HepG2 (cell line): Measurements from ENCODE around the gene MILR1. TPM values are rescaled to one million over a fixed set of nuclear protein-coding genes. Genes with fewer than 3 reads are reported as not detected.

ENCODE experiments used
- ATAC-seq: fragments of 200-7000 bp; cut with Tn5 transposase; 3 replicates; pipeline ENCODE4 v1.9.1; 2020; ENCODE audit warnings: mild to moderate bottlenecking, moderate library complexity
- BruUV-seq: library from RNA; stranded (reverse); fragments of 400-500 nt; replicated peaks from 2 replicates; lab custom pipeline; 2021; lab: Mats Ljungman, UMichigan
- CTCF ChIA-PET: fragments of 300-600 bp; formaldehyde crosslinking; extraction: SDS; loops from one replicate; lab custom pipeline; 2021; ENCODE audit warnings: low total read pairs, inconsistent platforms, low intra/inter-chr PET ratio; lab: Yijun Ruan, JAX
- POLR2A ChIA-PET: fragments of 350-600 bp; sonication (Branson Sonifier 250); formaldehyde crosslinking; loops from one replicate; lab custom pipeline; 2020; ENCODE audit warnings: antibody characterized with exemption, inconsistent platforms; lab: Yijun Ruan, JAX
- DNase-seq: peaks from one replicate; pipeline ENCODE4 v3.0.0-alpha.2; 2015; ENCODE audit warnings: low spot score
- FAIRE-seq: peaks from 3 replicates; lab custom pipeline; 2011; peaks lifted over from hg19 to GRCh38; lab: Jason Lieb, UNC
- H2AFZ ChIP-seq: one replicate; pipeline ENCODE4 v1.6.1; 2011; ENCODE audit warnings: low read length, inconsistent platforms
- H3K27ac ChIP-seq: fragments of 300-600 bp; 3 replicates; pipeline ENCODE4 v1.8.0; 2011; ENCODE audit warnings: mixed run types, mild to moderate bottlenecking, mixed read lengths, low read length, inconsistent platforms; ENCODE audit not compliant: insufficient read depth; ENCODE audit errors: extremely low read length
- H3K27me3 ChIP-seq, 2 experiments: fragments of 200-600 bp in 1 of 2; 2 replicates in 1 of 2; 3 replicates in 1 of 2; pipeline versions ENCODE4 v1.6.0 to v1.8.0; 2011; ENCODE audit warnings: low read length in 2 of 2, mild to moderate bottlenecking in 2 of 2, moderate library complexity in 2 of 2, inconsistent platforms in 1 of 2; ENCODE audit not compliant: insufficient read depth in 2 of 2, control insufficient read depth in 1 of 2
- H3K36me3 ChIP-seq, 2 experiments: fragments of 200-600 bp in 1 of 2; replicated peaks in 1 of 2; 2 replicates in 1 of 2; 3 replicates in 1 of 2; pipeline versions ENCODE4 v1.5.1 to v1.8.0; 2011; ENCODE audit warnings: low read length in 2 of 2, inconsistent platforms in 1 of 2; ENCODE audit not compliant: insufficient read depth in 2 of 2, control insufficient read depth in 1 of 2
- H3K4me1 ChIP-seq: 2 replicates; pipeline ENCODE4 v1.5.1; 2012; ENCODE audit warnings: low read length, inconsistent platforms; ENCODE audit not compliant: insufficient read depth
- H3K4me2 ChIP-seq: 2 replicates; pipeline ENCODE4 v1.6.0; 2011; ENCODE audit warnings: low read depth, low read length, inconsistent platforms
- H3K4me3 ChIP-seq, 3 experiments: fragments of 200-600 bp in 1 of 3; sonication (generic), shearing (Covaris generic) in 1 of 3; replicated peaks in 1 of 3; 2 replicates each; pipeline ENCODE4 v1.5.1; 2011 to 2016; ENCODE audit warnings: low read length in 3 of 3, inconsistent platforms in 2 of 3, low read depth in 2 of 3, mild to moderate bottlenecking in 2 of 3, control low read depth in 1 of 3, mixed read lengths in 1 of 3; ENCODE audit not compliant: insufficient read depth in 1 of 3
- H3K79me2 ChIP-seq: one replicate; pipeline ENCODE4 v1.6.1; 2011; ENCODE audit warnings: low read length, inconsistent platforms; ENCODE audit not compliant: insufficient read depth
- H3K9ac ChIP-seq: 2 replicates; pipeline ENCODE4 v1.6.0; 2011; ENCODE audit warnings: mild to moderate bottlenecking, low read depth, low read length, inconsistent platforms; ENCODE audit not compliant: insufficient read depth
- H3K9me3 ChIP-seq: 2 replicates; pipeline ENCODE4 v1.5.1; 2012; ENCODE audit warnings: mild to moderate bottlenecking, low read length
- H4K20me1 ChIP-seq: 2 replicates; pipeline ENCODE4 v1.6.0; 2011; ENCODE audit warnings: inconsistent platforms, mild to moderate bottlenecking, low read length, moderate library complexity; ENCODE audit not compliant: insufficient read depth
- ATF7 ChIP-seq, 2 experiments: fragments of 450-650 bp in 1 of 2; sonication (generic) in 1 of 2; formaldehyde crosslinking in 1 of 2; IDR thresholded peaks; 2 replicates each; pipeline versions ENCODE4 v1.4.0 to v1.6.1; 2016 to 2020; ENCODE audit warnings: antibody characterized with exemption in 1 of 2, mild to moderate bottlenecking in 1 of 2, missing genetic modification reagents in 1 of 2
- CEBPB ChIP-seq: IDR thresholded peaks from 2 replicates; pipeline ENCODE4 v1.6.1; 2011; ENCODE audit warnings: low read depth, low read length, improper control_type of control experiment, borderline replicate concordance
- EED ChIP-seq: sonication (generic); formaldehyde crosslinking; IDR thresholded peaks from 2 replicates; pipeline ENCODE4 v1.5.0; 2020; ENCODE audit warnings: mild to moderate bottlenecking, missing genetic modification reagents
- ELF4 ChIP-seq: sonication (generic); formaldehyde crosslinking; IDR thresholded peaks from 2 replicates; pipeline ENCODE4 v1.5.0; 2020; ENCODE audit warnings: missing genetic modification reagents, mild to moderate bottlenecking, moderate library complexity, borderline replicate concordance
- HDAC2 ChIP-seq: sonication (generic); formaldehyde crosslinking; IDR thresholded peaks from 2 replicates; pipeline ENCODE4 v1.4.0; 2020; ENCODE audit warnings: missing genetic modification reagents
- ISX ChIP-seq: sonication (generic); formaldehyde crosslinking; conservative IDR thresholded peaks from 2 replicates; pipeline ENCODE4 v1.5.0; 2020; ENCODE audit warnings: missing genetic modification reagents
- MAFK ChIP-seq, 2 experiments: IDR thresholded peaks in 1 of 2; conservative IDR thresholded peaks in 1 of 2; 2 replicates each; pipeline ENCODE4 v1.6.1; 2011; ENCODE audit warnings: improper control_type of control experiment in 2 of 2, low read length in 2 of 2
- MEIS1 ChIP-seq: sonication (generic); formaldehyde crosslinking; IDR thresholded peaks from 2 replicates; pipeline ENCODE4 v1.9.0; 2021; ENCODE audit warnings: mild to moderate bottlenecking, missing genetic modification reagents, moderate library complexity, borderline replicate concordance
- MXI1 ChIP-seq: IDR thresholded peaks from 3 replicates; pipeline ENCODE4 v1.6.1; 2012; ENCODE audit warnings: low read depth, low read length, inconsistent platforms, borderline replicate concordance
- POGZ ChIP-seq: sonication (generic); formaldehyde crosslinking; IDR thresholded peaks from 2 replicates; pipeline ENCODE4 v1.4.0; 2020; ENCODE audit warnings: mild to moderate bottlenecking, missing genetic modification reagents
- RBFOX2 ChIP-seq: fragments of 200-400 bp; formaldehyde crosslinking; IDR thresholded peaks from 2 replicates; pipeline ENCODE4 v1.6.1; 2017; ENCODE audit warnings: low read depth, mild to moderate bottlenecking, low read length
- REXO4 ChIP-seq: sonication (generic); formaldehyde crosslinking; IDR thresholded peaks from 2 replicates; pipeline ENCODE4 v1.8.0; 2022; ENCODE audit warnings: missing genetic modification reagents, mild to moderate bottlenecking, borderline replicate concordance
- ZNF234 ChIP-seq: sonication (generic); formaldehyde crosslinking; conservative IDR thresholded peaks from 2 replicates; pipeline ENCODE4 v1.5.1; 2020; ENCODE audit warnings: mild to moderate bottlenecking, missing genetic modification reagents
- ZNF251 ChIP-seq: sonication (generic); formaldehyde crosslinking; IDR thresholded peaks from 2 replicates; pipeline ENCODE4 v1.9.0; 2021; ENCODE audit warnings: mild to moderate bottlenecking, missing genetic modification reagents
- ZNF563 ChIP-seq: sonication (generic); formaldehyde crosslinking; IDR thresholded peaks from 2 replicates; pipeline ENCODE4 v1.8.0; 2022; ENCODE audit warnings: mild to moderate bottlenecking, moderate library complexity, missing genetic modification reagents
- ZNF678 ChIP-seq: sonication (generic); formaldehyde crosslinking; IDR thresholded peaks from 2 replicates; pipeline ENCODE4 v1.4.0; 2020; ENCODE audit warnings: mild to moderate bottlenecking, missing genetic modification reagents
- WGBS: methylation state at CpG from one replicate; pipeline ENCODE4 v1.1.6; 2017; ENCODE audit warnings: low lambda C conversion rate; 5-methylcytosine and 5-hydroxymethylcytosine counted together
- in situ Hi-C: cut with HindIII; loops from 2 replicates; pipeline ENCODE4 v1.10.0; 2017; ENCODE audit warnings: low pct_unique_long_range_greater_than_20kb; ENCODE audit not compliant: extremely low pct_ligation_motif_present
- intact Hi-C: fragments of 100-400 bp; cut with micrococcal nuclease; formaldehyde crosslinking; loops from one replicate; pipeline ENCODE4 v1.10.0; 2022; ENCODE audit not compliant: unreplicated experiment
- polyA plus RNA-seq, 8 experiments: library from polyadenylated mRNA; depleted of rRNA in 3 of 8; stranded (reverse) in 7 of 8; unstranded in 1 of 8; fragments of >200 nt; fragmentation: Illumina TruSeq in 4 of 8; extraction: Trizol in 4 of 8; gene quantifications; 2 replicates each; pipeline versions ENCODE4 v1.2.1 to v1.2.3, GENCODE V29; 2011 to 2016; ENCODE audit warnings: low read depth in 4 of 8, missing spikeins in 1 of 8, mixed read lengths in 1 of 8; ENCODE audit not compliant: insufficient read depth in 1 of 8
- total RNA-seq, 5 experiments: library from RNA; depleted of rRNA; stranded (reverse); fragments of >200 nt; fragmentation: Illumina TruSeq; extraction: Trizol; gene quantifications; 2 replicates each; pipeline ENCODE4 v1.2.3, GENCODE V29; 2016; ENCODE audit warnings: low read depth in 1 of 5
- TF ChIP-seq, protein P1 (sequence below): sonication (generic); formaldehyde crosslinking; IDR thresholded peaks from 2 replicates; pipeline ENCODE4 v1.8.1; 2023; ENCODE audit warnings: mild to moderate bottlenecking, missing genetic modification reagents
- TF ChIP-seq, protein P2 (sequence below): IDR thresholded peaks from 2 replicates; pipeline ENCODE4 v1.6.1; 2016; ENCODE audit warnings: low read depth
- TF ChIP-seq, protein P3 (sequence below): sonication (generic); formaldehyde crosslinking; IDR thresholded peaks from 2 replicates; pipeline ENCODE4 v1.8.1; 2023; ENCODE audit warnings: missing genetic modification reagents, mild to moderate bottlenecking, borderline replicate concordance

The MILR1 gene
- total and polyA plus RNA-seq, 2 of the 13 experiments (the other 11 are each of a cell fraction or from before 2014, with no cell fraction given): 0.27 to 1.7 TPM

DNA sequence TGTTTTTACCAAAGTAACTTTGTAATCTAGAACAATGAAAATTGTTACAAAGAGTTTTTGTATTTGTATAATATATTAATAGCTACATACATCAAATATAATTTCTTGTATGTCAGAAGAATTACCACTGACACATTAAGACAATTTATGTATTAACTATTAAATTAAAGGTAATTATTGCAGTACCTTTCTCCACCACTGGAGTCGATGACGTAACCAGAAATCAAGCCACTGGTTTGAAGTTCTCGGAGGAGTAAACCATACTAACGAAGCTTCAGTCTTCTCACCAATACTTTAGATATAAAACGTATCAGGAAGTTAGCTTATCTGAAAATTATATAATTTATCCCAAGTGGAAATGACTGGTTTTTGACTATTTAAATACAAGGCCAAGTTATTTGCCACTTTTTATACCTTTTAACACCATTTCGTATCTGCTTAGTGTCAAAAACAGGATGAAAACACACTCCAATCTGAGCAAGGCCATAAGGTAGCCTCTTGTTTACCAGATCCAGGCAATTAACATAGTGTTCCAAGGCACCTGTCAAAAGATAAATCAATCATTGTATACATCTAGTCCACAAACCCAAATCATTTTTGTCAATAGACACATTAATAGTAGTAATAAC is 43.7 kb downstream of the MILR1 start:
- no peak for DNase-seq
- Histone ChIP-seq H3K9ac (no peak overlapping the region), H3K27ac (no peak overlapping the region), H3K9me3 (no peaks in the 10 kb centered on the region), H3K4me1 (peaks cover 30% of the 10 kb centered on the region), H3K4me3 (no peak overlapping the region), H2AFZ (no peak overlapping the region), H3K79me2 (peaks cover 33% of the 10 kb centered on the region), H3K27me3 (no peaks in the 10 kb centered on the region; a peak in 1 of 5 replicates), H4K20me1 (peaks cover 3% of the 10 kb centered on the region; the same call in 1 of the 2 replicates), H3K36me3 (peaks cover 10 to 32% of the 10 kb centered on the region in 2 experiments), H3K4me2 (no peak overlapping the region)
- no peak for FAIRE-seq
- no TSS peak for BruUV-seq
- POLR2A ChIA-PET: interaction anchor here (7.3 kb wide), 1 partner anchor 14 kb away, joined by 202 read pairs; the partner anchor contains the start of genes CEP95 and DDX5
- in situ Hi-C loops (loop anchor here (5.0 to 10.0 kb wide), 2 partner anchors 70 to 188 kb away; no protein-coding TSS in a partner anchor), intact Hi-C loops (loop anchor here (10.0 kb wide), 2 partner anchors 168 to 338 kb away; no protein-coding TSS in a partner anchor)
- CTCF ChIA-PET: interaction anchor here (4.8 kb wide), 1 partner anchor 73 kb away, joined by 57 read pairs; no protein-coding TSS in a partner anchor
- WGBS: 95% methylated on average over 6 of the region's 6 CpGs
- no peak for ATAC-seq
- TF ChIP-seq ZNF678 (CRISPR knock-in tag): no peak
- TF ChIP-seq ZNF251 (CRISPR knock-in tag): no peak
- TF ChIP-seq, protein P1, sequence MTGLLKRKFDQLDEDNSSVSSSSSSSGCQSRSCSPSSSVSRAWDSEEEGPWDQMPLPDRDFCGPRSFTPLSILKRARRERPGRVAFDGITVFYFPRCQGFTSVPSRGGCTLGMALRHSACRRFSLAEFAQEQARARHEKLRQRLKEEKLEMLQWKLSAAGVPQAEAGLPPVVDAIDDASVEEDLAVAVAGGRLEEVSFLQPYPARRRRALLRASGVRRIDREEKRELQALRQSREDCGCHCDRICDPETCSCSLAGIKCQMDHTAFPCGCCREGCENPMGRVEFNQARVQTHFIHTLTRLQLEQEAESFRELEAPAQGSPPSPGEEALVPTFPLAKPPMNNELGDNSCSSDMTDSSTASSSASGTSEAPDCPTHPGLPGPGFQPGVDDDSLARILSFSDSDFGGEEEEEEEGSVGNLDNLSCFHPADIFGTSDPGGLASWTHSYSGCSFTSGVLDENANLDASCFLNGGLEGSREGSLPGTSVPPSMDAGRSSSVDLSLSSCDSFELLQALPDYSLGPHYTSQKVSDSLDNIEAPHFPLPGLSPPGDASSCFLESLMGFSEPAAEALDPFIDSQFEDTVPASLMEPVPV: no peak
- 0 out of 4 replicates have a peak, but pooled peaks have one; percentile 11 to 30 for TF ChIP-seq MAFK (conservative IDR thresholded peaks at IDR 0.05 in 1 of 2, IDR thresholded peaks at IDR 0.05 in 1 of 2; ENCODE audit: low read length in 2 of 2)
- no peak for TF ChIP-seq REXO4 (CRISPR knock-in tag)
- no peak for TF ChIP-seq POGZ
- no peak for TF ChIP-seq HDAC2 (CRISPR knock-in tag)
- no peak for TF ChIP-seq ZNF563
- no peak for TF ChIP-seq ELF4 (CRISPR knock-in tag)
- TF ChIP-seq, protein P2, sequence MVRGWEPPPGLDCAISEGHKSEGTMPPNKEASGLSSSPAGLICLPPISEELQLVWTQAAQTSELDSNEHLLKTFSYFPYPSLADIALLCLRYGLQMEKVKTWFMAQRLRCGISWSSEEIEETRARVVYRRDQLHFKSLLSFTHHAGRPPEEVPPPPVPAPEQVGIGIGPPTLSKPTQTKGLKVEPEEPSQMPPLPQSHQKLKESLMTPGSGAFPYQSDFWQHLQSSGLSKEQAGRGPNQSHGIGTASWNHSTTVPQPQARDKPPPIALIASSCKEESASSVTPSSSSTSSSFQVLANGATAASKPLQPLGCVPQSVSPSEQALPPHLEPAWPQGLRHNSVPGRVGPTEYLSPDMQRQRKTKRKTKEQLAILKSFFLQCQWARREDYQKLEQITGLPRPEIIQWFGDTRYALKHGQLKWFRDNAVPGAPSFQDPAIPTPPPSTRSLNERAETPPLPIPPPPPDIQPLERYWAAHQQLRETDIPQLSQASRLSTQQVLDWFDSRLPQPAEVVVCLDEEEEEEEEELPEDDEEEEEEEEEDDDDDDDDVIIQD (CRISPR knock-in tag): 0 out of 2 replicates have a peak, but pooled peaks have one; percentile 10
- TF ChIP-seq MXI1: no peak
- TF ChIP-seq CEBPB: peak; percentile 80
- no peak for TF ChIP-seq EED (CRISPR knock-in tag)
- TF ChIP-seq ATF7 (IDR thresholded peaks at IDR 0.05): 0 out of 2 replicates have a peak, but pooled peaks have one; percentile 9
- no peak for TF ChIP-seq ATF7 (CRISPR knock-in tag; IDR thresholded peaks at IDR 0.05)
- TF ChIP-seq RBFOX2: 0 out of 2 replicates have a peak, but pooled peaks have one; percentile 23
- no peak for TF ChIP-seq ZNF234 (CRISPR knock-in tag)
- TF ChIP-seq MEIS1: no peak
- TF ChIP-seq, protein P3, sequence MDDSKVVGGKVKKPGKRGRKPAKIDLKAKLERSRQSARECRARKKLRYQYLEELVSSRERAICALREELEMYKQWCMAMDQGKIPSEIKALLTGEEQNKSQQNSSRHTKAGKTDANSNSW: no peak
- no peak for TF ChIP-seq ISX
